ENCODE data around the gene RAN. TPM values are rescaled to one million over a fixed set of nuclear protein-coding genes. Genes with fewer than 3 reads are reported as not detected.
A peak's percentile ranks its signal among the peaks of the same experiment; 100 is the strongest.

RAN gene
- total and polyA plus RNA-seq, 9 of the 15 experiments (the other 6 are each of a cell fraction or from before 2014, with no cell fraction given) = 1,687 to 3,820 (median 2,300) TPM

DNA sequence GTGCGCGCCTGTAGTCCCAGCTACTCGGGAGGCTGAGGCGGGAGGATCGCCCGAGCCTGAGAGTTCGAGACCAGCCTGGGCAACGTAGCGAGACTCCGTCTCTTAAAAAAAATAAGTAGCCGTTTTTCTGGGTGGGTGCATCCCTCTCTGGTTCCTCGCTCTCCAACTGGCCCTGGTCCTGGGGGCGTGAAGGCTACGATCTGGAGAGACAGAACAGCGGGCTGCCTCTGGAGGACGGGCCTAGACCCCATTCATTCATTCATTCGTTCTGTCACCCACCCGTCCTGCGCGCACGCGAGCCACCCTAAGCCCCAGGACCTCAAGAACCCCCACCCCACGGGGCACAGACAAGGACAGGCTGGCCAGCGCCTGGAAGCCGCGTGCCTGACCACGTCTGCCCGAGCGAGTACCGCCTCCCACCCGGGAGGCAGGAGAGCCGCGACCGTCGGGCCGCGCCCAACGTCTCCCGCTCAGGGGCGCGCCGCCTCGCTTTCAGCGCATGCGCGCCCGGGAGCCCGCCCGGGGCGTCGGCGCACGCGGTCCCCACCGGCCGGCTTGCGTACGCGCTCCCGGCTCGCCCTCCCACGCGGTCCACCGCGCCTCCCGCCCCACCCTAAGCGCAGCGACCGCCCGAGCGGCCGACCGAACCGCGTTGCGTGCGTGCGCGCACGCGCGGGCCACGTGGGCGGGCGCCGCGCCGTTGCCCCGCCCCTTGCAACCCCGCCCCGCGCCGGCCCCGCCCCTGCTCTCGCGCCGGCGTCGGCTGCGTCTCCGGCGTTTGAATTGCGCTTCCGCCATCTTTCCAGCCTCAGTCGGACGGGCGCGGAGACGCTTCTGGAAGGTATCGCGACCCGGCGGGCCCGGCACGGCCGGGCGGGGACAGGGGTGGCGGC lies at the start of gene RAN (continued):
- TF ChIP-seq, protein P1, sequence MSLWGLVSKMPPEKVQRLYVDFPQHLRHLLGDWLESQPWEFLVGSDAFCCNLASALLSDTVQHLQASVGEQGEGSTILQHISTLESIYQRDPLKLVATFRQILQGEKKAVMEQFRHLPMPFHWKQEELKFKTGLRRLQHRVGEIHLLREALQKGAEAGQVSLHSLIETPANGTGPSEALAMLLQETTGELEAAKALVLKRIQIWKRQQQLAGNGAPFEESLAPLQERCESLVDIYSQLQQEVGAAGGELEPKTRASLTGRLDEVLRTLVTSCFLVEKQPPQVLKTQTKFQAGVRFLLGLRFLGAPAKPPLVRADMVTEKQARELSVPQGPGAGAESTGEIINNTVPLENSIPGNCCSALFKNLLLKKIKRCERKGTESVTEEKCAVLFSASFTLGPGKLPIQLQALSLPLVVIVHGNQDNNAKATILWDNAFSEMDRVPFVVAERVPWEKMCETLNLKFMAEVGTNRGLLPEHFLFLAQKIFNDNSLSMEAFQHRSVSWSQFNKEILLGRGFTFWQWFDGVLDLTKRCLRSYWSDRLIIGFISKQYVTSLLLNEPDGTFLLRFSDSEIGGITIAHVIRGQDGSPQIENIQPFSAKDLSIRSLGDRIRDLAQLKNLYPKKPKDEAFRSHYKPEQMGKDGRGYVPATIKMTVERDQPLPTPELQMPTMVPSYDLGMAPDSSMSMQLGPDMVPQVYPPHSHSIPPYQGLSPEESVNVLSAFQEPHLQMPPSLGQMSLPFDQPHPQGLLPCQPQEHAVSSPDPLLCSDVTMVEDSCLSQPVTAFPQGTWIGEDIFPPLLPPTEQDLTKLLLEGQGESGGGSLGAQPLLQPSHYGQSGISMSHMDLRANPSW (CRISPR knock-in tag; IDR thresholded peaks at IDR 0.05) = no peak
- TF ChIP-seq ZNF77 (CRISPR knock-in tag; IDR thresholded peaks at IDR 0.05) = no peak
- TF ChIP-seq, protein P2, sequence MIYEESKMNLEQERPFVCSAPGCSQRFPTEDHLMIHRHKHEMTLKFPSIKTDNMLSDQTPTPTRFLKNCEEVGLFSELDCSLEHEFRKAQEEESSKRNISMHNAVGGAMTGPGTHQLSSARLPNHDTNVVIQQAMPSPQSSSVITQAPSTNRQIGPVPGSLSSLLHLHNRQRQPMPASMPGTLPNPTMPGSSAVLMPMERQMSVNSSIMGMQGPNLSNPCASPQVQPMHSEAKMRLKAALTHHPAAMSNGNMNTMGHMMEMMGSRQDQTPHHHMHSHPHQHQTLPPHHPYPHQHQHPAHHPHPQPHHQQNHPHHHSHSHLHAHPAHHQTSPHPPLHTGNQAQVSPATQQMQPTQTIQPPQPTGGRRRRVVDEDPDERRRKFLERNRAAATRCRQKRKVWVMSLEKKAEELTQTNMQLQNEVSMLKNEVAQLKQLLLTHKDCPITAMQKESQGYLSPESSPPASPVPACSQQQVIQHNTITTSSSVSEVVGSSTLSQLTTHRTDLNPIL (CRISPR knock-in tag; IDR thresholded peaks at IDR 0.05) = no peak
- no peak for TF ChIP-seq KAT8 (IDR thresholded peaks at IDR 0.05; ENCODE audit: low read depth)
- no peak for TF ChIP-seq ZNF518B (CRISPR knock-in tag; IDR thresholded peaks at IDR 0.05)
- no peak for TF ChIP-seq TGIF2 (CRISPR knock-in tag; IDR thresholded peaks at IDR 0.05)
- TF ChIP-seq ELK3 (CRISPR knock-in tag; IDR thresholded peaks at IDR 0.05) = no peak
- TF ChIP-seq PCBP2 (IDR thresholded peaks at IDR 0.05; ENCODE audit: low read depth, low read length, poor library complexity, severe bottlenecking) = no peak
- TF ChIP-seq ZNF174 (CRISPR knock-in tag; IDR thresholded peaks at IDR 0.05) = no peak
- TF ChIP-seq CBFB (CRISPR knock-in tag; IDR thresholded peaks at IDR 0.05) = 0 out of 2 replicates have a peak, but pooled peaks have one; percentile 36
- TF ChIP-seq HNRNPUL1 (IDR thresholded peaks at IDR 0.05; ENCODE audit: low read length) = no peak
- TF ChIP-seq RBM15 (IDR thresholded peaks at IDR 0.05; ENCODE audit: insufficient read depth, low read length) = no peak
- no peak for TF ChIP-seq PTRF (tag; IDR thresholded peaks at IDR 0.05)
- TF ChIP-seq RNF2 (IDR thresholded peaks at IDR 0.05) = peak; percentile 62; the same call in 1 of the 2 replicates
- no peak for TF ChIP-seq FOS (IDR thresholded peaks at IDR 0.05; ENCODE audit: extremely low read depth, insufficient read length)

All from K562 (cell line).